Thyroid gland (tissue), 4 donors: ENCODE results near the gene RGS5. TPM values are rescaled to one million over a fixed set of nuclear protein-coding genes. Genes with fewer than 3 reads are reported as not detected.

Experiments used
- DNase-seq, 2 donors: peaks; one replicate each; pipeline ENCODE4 v3.0.0-alpha.2; 2019
- H3K27ac ChIP-seq, 3 donors: fragments of 200-600 bp; sonication (generic); 1 replicate in 2 of 3; 2 replicates in 1 of 3; pipeline ENCODE4 v1.5.1; 2016 to 2019; ENCODE audit warnings: mild to moderate bottlenecking in 1 of 3, moderate library complexity in 1 of 3
- H3K27me3 ChIP-seq: fragments of 200-600 bp; sonication (generic); one replicate; pipeline ENCODE4 v1.5.1; 2019
- H3K36me3 ChIP-seq, 2 donors: fragments of 200-600 bp; sonication (generic); one replicate each; pipeline ENCODE4 v1.5.1; 2016 to 2019
- H3K4me1 ChIP-seq, 2 donors: fragments of 200-600 bp; sonication (generic); one replicate each; pipeline ENCODE4 v1.5.1; 2017 to 2019
- H3K4me3 ChIP-seq, 3 donors: fragments of 200-600 bp; sonication (generic); replicated peaks in 1 of 3; 1 replicate in 2 of 3; 2 replicates in 1 of 3; pipeline ENCODE4 v1.5.1; 2016; ENCODE audit warnings: mild to moderate bottlenecking in 1 of 3
- H3K9me3 ChIP-seq: fragments of 200-600 bp; sonication (generic); one replicate; pipeline ENCODE4 v1.5.1; 2017
- CTCF ChIP-seq, 6 experiments: fragments of 200-600 bp in 3 of 6; fragments of 450-650 bp in 3 of 6; sonication (generic) in 3 of 6; IDR thresholded peaks; one replicate each; pipeline ENCODE4 v1.5.1; 2016 to 2019; ENCODE audit warnings: antibody characterized with exemption in 6 of 6, mild to moderate bottlenecking in 2 of 6, inconsistent platforms in 1 of 6, moderate library complexity in 1 of 6
- POLR2A ChIP-seq, 2 donors: fragments of 450-650 bp; IDR thresholded peaks; one replicate each; pipeline ENCODE4 v1.6.1; 2017; ENCODE audit warnings: antibody characterized with exemption in 2 of 2, mild to moderate bottlenecking in 2 of 2, moderate library complexity in 1 of 2
- WGBS, 2 donors: methylation state at CpG; one replicate each; pipeline ENCODE4 v1.1.5; 2017; 5-methylcytosine and 5-hydroxymethylcytosine counted together
- intact Hi-C: fragments of 100-400 bp; cut with DNase I; formaldehyde crosslinking; loops from one replicate; pipeline ENCODE4 v1.15.1; 2023
- total RNA-seq, 4 donors: library from RNA; depleted of rRNA; stranded (reverse); fragments of >200 nt; gene quantifications; one replicate each; pipeline ENCODE4 v1.2.3, GENCODE V29; 2016

RGS5 gene
- total RNA-seq, 4 donors from 2014 or later, result 72.3 to 532 (median 103) TPM

GRCh38 chr1:163165119-163165518 lies 37.6 kb downstream of the RGS5 start:
- DNase-seq, result no peak
- Histone ChIP-seq H3K9me3 (no peaks in the 10 kb centered on the region), H3K27ac (no peak overlapping the region), H3K36me3 (no peaks in the 10 kb centered on the region), H3K4me3 (no peak overlapping the region), H3K27me3 (no peaks in the 10 kb centered on the region), H3K4me1 (no peaks in the 10 kb centered on the region)
- intact Hi-C loops, result loop anchor here (10.0 kb wide), 1 partner anchor 100 kb away; the partner anchor contains the start of gene RGS4
- TF ChIP-seq POLR2A (IDR thresholded peaks at IDR 0.05), result no peak
- WGBS, 2 donors, result 88 to 90% methylated on average over 2 of the region's 2 CpGs

- Histone ChIP-seq H3K36me3 (no peaks in the 10 kb centered on the region), H3K9me3 (no peaks in the 10 kb centered on the region), H3K4me1 (no peaks in the 10 kb centered on the region), H3K27me3 (no peaks in the 10 kb centered on the region), H3K4me3 (no peak overlapping the region), H3K27ac (no peak overlapping the region)
- TF ChIP-seq CTCF (IDR thresholded peaks at IDR 0.05) (no peak), POLR2A (IDR thresholded peaks at IDR 0.05) (no peak)
- DNase-seq, result no peak
- intact Hi-C loops, result loop anchor here (10.0 kb wide), 1 partner anchor 99 kb away; the partner anchor contains the start of gene RGS4
- WGBS, 2 donors, result 86 to 88% methylated on average over 4 of the region's 4 CpGs
Observed at GRCh38 chr1:163163881-163164582, 38.7 kb downstream of the RGS5 start.

GRCh38 chr1:163163163-163163562 lies 39.6 kb downstream of the RGS5 start:
- intact Hi-C loops, result loop anchor here (10.0 kb wide), 1 partner anchor 98 kb away; the partner anchor contains the start of gene RGS4
- no peaks in the 10 kb centered on the region for H3K9me3 ChIP-seq
- H3K27me3 ChIP-seq, result no peaks in the 10 kb centered on the region
- no peak for TF ChIP-seq POLR2A (IDR thresholded peaks at IDR 0.05)
- no peak for TF ChIP-seq CTCF (IDR thresholded peaks at IDR 0.05)
- H3K4me1 ChIP-seq, result no peaks in the 10 kb centered on the region
- WGBS, 2 donors, result 74 to 81% methylated on average over 4 of the region's 4 CpGs
- no peak overlapping the region for H3K4me3 ChIP-seq
- no peak for DNase-seq
- no peaks in the 10 kb centered on the region for H3K36me3 ChIP-seq
- no peak overlapping the region for H3K27ac ChIP-seq

- no peaks in the 10 kb centered on the region for H3K36me3 ChIP-seq
- H3K27ac ChIP-seq, result no peak overlapping the region
- no peaks in the 10 kb centered on the region for H3K4me1 ChIP-seq
- DNase-seq, result no peak
- H3K4me3 ChIP-seq, result no peak overlapping the region
- H3K27me3 ChIP-seq, result no peaks in the 10 kb centered on the region
- no peaks in the 10 kb centered on the region for H3K9me3 ChIP-seq
- 66 to 78% methylated on average over 6 of the region's 6 CpGs for WGBS, 2 donors
- intact Hi-C loops, result loop anchor here (10.0 kb wide), 1 partner anchor 98 kb away; the partner anchor contains the start of gene RGS4
- TF ChIP-seq POLR2A (IDR thresholded peaks at IDR 0.05), result no peak
- no peak for TF ChIP-seq CTCF (IDR thresholded peaks at IDR 0.05)
Observed at GRCh38 chr1:163162381-163162914, 40.3 kb downstream of the RGS5 start.

- TF ChIP-seq POLR2A (IDR thresholded peaks at IDR 0.05) (no peak), CTCF (IDR thresholded peaks at IDR 0.05) (no peak)
- Histone ChIP-seq H3K36me3 (no peaks in the 10 kb centered on the region), H3K4me1 (no peaks in the 10 kb centered on the region), H3K4me3 (no peak overlapping the region), H3K9me3 (no peaks in the 10 kb centered on the region), H3K27me3 (no peaks in the 10 kb centered on the region), H3K27ac (no peak overlapping the region)
- intact Hi-C loops, result loop anchor here (10.0 kb wide), 1 partner anchor 97 kb away; the partner anchor contains the start of gene RGS4
- DNase-seq, result no peak
- WGBS, 2 donors, result 86 to 88% methylated on average over 5 of the region's 5 CpGs
Observed at GRCh38 chr1:163161841-163162240, 40.9 kb downstream of the RGS5 start.
